ENCODE data around the gene KIF11. TPM values are rescaled to one million over a fixed set of nuclear protein-coding genes. Genes with fewer than 3 reads are reported as not detected.
"Not testable (repeated sequence)": the region's sequence is repeated elsewhere in the genome, so short reads cannot be mapped to it uniquely, and the experiment has no call there.

Gene KIF11
- total RNA-seq = 10 to 100 TPM; 56.3 to 57.3 TPM

DNA sequence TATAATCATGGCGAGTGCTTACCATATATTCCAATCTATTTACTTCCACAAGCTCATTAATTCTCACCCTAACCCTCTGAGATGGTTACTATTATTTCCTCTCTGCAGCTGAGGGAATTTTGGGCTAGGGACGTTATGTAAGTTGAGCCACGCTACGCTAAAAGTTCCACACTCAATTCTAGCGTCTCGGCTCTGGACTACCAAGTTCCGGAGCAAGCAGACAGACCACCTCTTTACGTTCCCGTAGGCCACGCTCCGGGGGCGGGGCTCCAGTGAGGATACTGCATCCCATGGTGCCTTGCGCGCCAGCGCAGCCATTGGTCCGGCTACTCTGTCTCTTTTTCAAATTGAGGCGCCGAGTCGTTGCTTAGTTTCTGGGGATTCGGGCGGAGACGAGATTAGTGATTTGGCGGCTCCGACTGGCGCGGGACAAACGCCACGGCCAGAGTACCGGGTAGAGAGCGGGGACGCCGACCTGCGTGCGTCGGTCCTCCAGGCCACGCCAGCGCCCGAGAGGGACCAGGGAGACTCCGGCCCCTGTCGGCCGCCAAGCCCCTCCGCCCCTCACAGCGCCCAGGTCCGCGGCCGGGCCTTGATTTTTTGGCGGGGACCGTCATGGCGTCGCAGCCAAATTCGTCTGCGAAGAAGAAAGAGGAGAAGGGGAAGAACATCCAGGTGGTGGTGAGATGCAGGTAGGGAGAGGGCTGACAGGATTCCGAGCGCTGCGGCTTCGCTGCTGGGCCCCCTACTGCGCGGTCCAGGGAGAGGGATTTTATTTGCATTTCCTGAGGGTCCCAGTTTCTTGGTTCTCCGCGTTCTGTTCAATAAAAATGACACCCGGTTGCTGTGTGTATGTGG is at the start of gene KIF11:
Gene KIF11, plus strand, starts transcription at position 370 of the 858 bp plus-strand sequence. Its CDS starts 246 bp downstream, at position 616.
- Mint-ChIP-seq H3K27ac (peak within 1 kb of the TSS; percentile 100), H3K9me3 (no peaks in the 10 kb centered on the region), H3K36me3 (peaks cover 14% of the 10 kb centered on the region), H3K27me3 (no peaks in the 10 kb centered on the region), H3K4me3 (peak within 1 kb of the TSS; percentile 97), H3K4me1 (ENCODE audit: low read depth) (peaks cover 40% of the 10 kb centered on the region)
- ChIA-PET POLR2A (interaction anchor here (0.7 to 1.2 kb wide), 3 partner anchors 19 to 76 kb away, joined by 3 to 6 read pairs (median 4); partner anchors contain the start of gene IDE), CTCF (interaction anchor here (0.9 to 1.5 kb wide), 3 partner anchors 19 to 76 kb away, joined by 3 to 5 read pairs (median 4); partner anchors contain the start of gene IDE)
- intact Hi-C loops (cut with micrococcal nuclease) = loop anchor here (2.0 to 5.0 kb wide), 7 partner anchors 49 to 1109 kb away; partner anchors contain the start of genes CEP55, EXOC6 and FRA10AC1
- peak; percentile 98 for DNase-seq

DNA sequence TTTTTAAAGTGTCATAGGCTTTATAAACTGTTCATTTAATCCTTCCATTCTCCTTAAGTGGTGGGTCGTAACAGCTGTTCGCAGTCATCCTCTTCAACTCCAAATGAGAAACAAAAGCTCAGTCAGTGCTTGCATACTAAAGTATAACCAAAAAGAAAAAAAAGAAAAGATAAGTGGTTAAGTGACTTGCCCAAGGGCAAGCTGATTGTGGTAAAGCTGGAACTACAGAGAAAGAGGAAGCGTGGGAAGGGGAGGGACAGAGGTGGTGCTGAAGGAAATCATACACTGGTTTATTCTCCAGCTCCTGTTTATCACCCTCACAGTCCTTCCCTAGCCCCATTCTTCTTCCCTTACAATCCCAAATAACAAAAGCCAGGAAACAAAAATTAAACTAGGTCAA is 48.6 kb upstream of the KIF11 start:
- no peak for DNase-seq
- ChIA-PET POLR2A (no interaction called here), CTCF (interaction anchor here (2.2 to 3.7 kb wide), 2 partner anchors 27 to 30 kb away, joined by 8 to 17 read pairs; partner anchors contain the start of gene IDE)
- Mint-ChIP-seq H3K4me3 (no peak overlapping the region), H3K36me3 (no peaks in the 10 kb centered on the region), H3K27ac (no peak overlapping the region), H3K4me1 (ENCODE audit: low read depth) (peaks cover 31% of the 10 kb centered on the region), H3K27me3 (no peaks in the 10 kb centered on the region), H3K9me3 (no peaks in the 10 kb centered on the region)
- intact Hi-C loops (cut with micrococcal nuclease) = no loop called here

DNA sequence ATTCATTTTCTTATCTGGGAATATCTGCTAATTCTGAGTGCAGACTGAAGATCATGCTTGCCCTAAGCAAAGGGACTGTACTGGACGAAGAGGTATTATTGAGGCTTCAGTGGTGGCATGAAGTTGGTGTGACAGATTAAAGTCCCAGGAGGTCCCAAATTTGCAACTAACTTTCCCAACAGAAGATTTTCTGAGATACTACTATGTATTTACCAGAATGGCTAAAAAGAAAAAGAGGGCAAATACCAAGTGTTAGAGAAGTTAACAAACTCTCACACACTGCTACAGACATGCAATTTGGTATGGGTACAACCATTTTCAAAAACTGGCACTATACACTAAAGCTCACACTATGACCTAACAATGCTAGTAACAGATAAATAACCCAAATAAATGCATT is 47.4 kb upstream of the KIF11 start:
- intact Hi-C loops (cut with micrococcal nuclease) = no loop called here
- H3K4me1 Mint-ChIP-seq (ENCODE audit: low read depth) = peaks cover 31% of the 10 kb centered on the region

DNA sequence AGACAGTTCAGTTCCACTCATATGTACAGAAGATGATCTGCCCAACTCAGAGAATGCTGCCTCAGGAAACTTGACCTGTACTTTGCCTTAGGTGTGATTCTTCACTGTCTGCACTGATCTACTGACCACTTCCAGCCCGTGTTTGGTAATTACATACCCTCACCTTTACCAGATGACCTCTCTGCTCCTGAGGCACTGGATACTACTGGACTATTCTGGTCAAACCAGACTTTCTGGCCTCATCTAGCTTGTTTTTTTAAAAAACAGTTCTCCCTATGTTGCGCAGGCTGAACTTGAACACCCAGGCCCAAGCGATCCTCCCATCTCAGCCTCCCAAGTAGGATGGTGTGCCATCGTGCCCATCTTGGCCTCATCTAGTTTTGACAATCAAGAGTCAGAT is 45.3 kb upstream of the KIF11 start:
- H3K27me3 Mint-ChIP-seq = no peaks in the 10 kb centered on the region
- DNase-seq = no peak
- ChIA-PET CTCF (no interaction called here), POLR2A (no interaction called here)
- H3K27ac Mint-ChIP-seq = no peak overlapping the region
- intact Hi-C loops (cut with micrococcal nuclease) = no loop called here
- H3K4me1 Mint-ChIP-seq (ENCODE audit: low read depth) = peaks cover 23% of the 10 kb centered on the region
- H3K9me3 Mint-ChIP-seq = no peaks in the 10 kb centered on the region
- peaks cover 9% of the 10 kb centered on the region for H3K36me3 Mint-ChIP-seq
- H3K4me3 Mint-ChIP-seq = no peak overlapping the region

More for the DNA sequence above, 47.4 kb upstream of the KIF11 start:
- H3K27me3 Mint-ChIP-seq = no peaks in the 10 kb centered on the region
- ChIA-PET POLR2A (no interaction called here), CTCF (interaction anchor here (3.7 kb wide), 1 partner anchor 29 kb away, joined by 17 read pairs; the partner anchor contains the start of gene IDE)
- H3K36me3 Mint-ChIP-seq = no peaks in the 10 kb centered on the region
- H3K9me3 Mint-ChIP-seq = no peaks in the 10 kb centered on the region
- DNase-seq = no peak
- H3K27ac Mint-ChIP-seq = no peak overlapping the region
- H3K4me3 Mint-ChIP-seq = no peak overlapping the region

DNA sequence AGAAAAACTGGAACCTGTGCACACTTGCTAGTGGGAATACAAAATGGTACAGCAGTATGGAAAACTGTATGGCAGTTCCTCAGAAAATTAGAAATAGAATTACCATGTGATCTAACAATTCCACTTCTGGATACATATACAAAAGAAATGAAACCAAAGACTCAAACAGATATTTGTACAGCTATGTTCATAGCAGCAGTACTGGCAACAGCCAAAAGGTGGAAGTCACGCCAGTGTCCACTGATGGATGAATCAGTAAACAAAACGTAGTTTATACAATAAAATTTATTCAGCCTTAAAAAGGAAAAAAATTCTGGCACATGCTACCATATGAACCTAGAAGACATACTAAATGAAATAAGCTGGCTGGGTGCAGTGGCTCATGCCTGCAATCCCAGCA is 42.0 kb upstream of the KIF11 start:
- intact Hi-C loops (cut with micrococcal nuclease) = no loop called here
- peaks cover 17% of the 10 kb centered on the region for H3K9me3 Mint-ChIP-seq
- no peak overlapping the region for H3K27ac Mint-ChIP-seq
- no peak overlapping the region for H3K4me3 Mint-ChIP-seq
- H3K36me3 Mint-ChIP-seq = peaks cover 37% of the 10 kb centered on the region
- H3K4me1 Mint-ChIP-seq (ENCODE audit: low read depth) = peaks cover under 1% of the 10 kb centered on the region
- H3K27me3 Mint-ChIP-seq = no peaks in the 10 kb centered on the region
- no peak for DNase-seq
- ChIA-PET POLR2A (interaction anchor here (0.7 kb wide), 1 partner anchor 22 kb away, joined by 4 read pairs; no protein-coding TSS in a partner anchor), CTCF (no interaction called here)

DNA sequence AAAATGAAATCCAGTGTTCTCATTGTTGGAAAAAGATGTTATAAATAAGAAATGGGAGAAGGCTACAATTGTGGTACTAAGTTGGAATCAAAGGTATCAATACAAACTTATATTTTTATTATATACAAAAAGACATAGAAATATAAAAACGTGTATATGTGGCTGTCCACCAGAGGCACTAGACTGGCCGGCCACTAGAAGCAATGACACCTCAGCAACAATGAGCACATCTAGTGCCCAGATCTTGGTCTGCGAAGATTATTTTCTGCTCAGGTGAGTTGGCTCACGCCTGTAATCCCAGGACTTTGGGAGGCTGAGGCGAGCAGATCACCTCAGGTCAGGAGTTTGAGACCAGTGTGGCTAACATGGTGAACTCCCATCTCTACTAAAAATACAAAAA is 40.6 kb upstream of the KIF11 start:
- no peaks in the 10 kb centered on the region for H3K4me1 Mint-ChIP-seq (ENCODE audit: low read depth)
- CTCF ChIA-PET = interaction anchor here (0.6 to 0.7 kb wide), 2 partner anchors 19 to 99 kb away, joined by 3 to 4 read pairs; no protein-coding TSS in a partner anchor

DNA sequence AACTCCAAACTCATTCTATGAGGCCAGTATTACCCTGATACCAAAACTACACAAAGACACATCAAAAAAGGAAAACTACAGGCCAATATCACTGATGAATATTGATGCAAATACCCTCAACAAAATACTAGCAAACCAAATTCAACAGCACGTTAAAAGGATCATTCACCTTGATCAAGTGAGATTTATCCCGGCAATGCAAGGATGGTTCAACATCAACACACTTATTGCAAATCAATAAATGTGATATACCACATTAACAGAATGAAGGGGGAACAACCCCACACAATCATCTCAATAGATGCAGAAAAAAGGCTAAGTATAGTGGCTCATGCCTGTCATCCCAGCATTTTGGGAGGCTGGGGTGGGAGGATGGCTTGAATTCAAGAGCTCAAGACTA is 39.0 kb upstream of the KIF11 start:
- no peak for DNase-seq
- H3K27me3 Mint-ChIP-seq = no peaks in the 10 kb centered on the region
- CTCF ChIA-PET = interaction anchor here (0.6 kb wide), 1 partner anchor 252 kb away, joined by 3 read pairs; no protein-coding TSS in a partner anchor
- peaks cover 17% of the 10 kb centered on the region for H3K9me3 Mint-ChIP-seq
- H3K4me1 Mint-ChIP-seq (ENCODE audit: low read depth) = no peaks in the 10 kb centered on the region
- no peak overlapping the region for H3K27ac Mint-ChIP-seq
- POLR2A ChIA-PET = no interaction called here
- H3K4me3 Mint-ChIP-seq = no peak overlapping the region
- intact Hi-C loops (cut with micrococcal nuclease) = no loop called here
- H3K36me3 Mint-ChIP-seq = peaks cover 52% of the 10 kb centered on the region

More for the DNA sequence above, 40.6 kb upstream of the KIF11 start:
- H3K36me3 Mint-ChIP-seq = peaks cover 41% of the 10 kb centered on the region
- no peak overlapping the region for H3K27ac Mint-ChIP-seq
- intact Hi-C loops (cut with micrococcal nuclease) = no loop called here
- H3K9me3 Mint-ChIP-seq = peaks cover 17% of the 10 kb centered on the region
- no peaks in the 10 kb centered on the region for H3K27me3 Mint-ChIP-seq
- no peak for DNase-seq
- H3K4me3 Mint-ChIP-seq = no peak overlapping the region
- POLR2A ChIA-PET = no interaction called here

DNA sequence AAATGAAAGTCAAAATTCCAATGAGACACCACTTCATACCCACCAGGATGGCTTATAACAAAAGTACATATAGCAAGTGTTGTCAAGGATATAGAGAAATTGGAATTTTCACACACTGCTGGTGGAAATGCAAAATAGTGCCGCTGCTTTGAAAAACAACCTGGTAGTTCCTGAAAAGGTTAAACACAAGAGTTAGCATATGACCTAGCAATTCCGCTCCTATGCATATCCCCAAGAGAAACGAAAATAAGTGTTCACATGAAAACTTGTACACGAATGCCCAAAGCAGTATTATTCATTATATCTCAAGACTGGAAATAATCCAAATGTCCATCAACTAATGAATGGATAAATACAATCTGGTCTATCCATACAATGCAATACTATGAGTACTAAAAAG is 33.9 kb upstream of the KIF11 start:
- ChIA-PET CTCF (interaction anchor here (0.7 kb wide), 1 partner anchor 15 kb away, joined by 4 read pairs; the partner anchor contains the start of gene IDE), POLR2A (no interaction called here)
- Mint-ChIP-seq H3K4me3 (no peak overlapping the region), H3K9me3 (peaks cover 11% of the 10 kb centered on the region), H3K27me3 (no peaks in the 10 kb centered on the region), H3K4me1 (ENCODE audit: low read depth) (peaks cover 8% of the 10 kb centered on the region), H3K36me3 (peaks cover 54% of the 10 kb centered on the region), H3K27ac (no peak overlapping the region)
- no peak for DNase-seq
- intact Hi-C loops (cut with micrococcal nuclease) = no loop called here

DNA sequence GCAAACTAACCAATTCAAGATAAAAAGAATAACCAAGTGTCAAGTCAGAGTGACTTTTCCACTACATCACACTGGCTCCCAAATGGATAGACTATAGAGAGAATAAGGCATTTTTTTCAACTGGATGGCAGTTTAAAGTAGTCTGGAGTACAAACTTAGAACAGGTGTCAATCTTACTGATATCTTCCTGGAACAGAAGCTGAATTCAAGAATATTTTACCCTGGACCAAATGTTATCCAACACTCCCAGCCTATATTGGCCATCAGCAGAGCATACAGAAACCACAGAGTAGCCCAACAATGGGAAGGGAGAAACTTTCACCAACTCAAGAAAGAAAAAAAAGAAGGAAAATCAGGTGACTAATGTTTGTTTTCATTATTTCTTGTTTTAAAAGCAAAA is 30.5 kb upstream of the KIF11 start:
- H3K27ac Mint-ChIP-seq = no peak overlapping the region
- POLR2A ChIA-PET = no interaction called here

DNA sequence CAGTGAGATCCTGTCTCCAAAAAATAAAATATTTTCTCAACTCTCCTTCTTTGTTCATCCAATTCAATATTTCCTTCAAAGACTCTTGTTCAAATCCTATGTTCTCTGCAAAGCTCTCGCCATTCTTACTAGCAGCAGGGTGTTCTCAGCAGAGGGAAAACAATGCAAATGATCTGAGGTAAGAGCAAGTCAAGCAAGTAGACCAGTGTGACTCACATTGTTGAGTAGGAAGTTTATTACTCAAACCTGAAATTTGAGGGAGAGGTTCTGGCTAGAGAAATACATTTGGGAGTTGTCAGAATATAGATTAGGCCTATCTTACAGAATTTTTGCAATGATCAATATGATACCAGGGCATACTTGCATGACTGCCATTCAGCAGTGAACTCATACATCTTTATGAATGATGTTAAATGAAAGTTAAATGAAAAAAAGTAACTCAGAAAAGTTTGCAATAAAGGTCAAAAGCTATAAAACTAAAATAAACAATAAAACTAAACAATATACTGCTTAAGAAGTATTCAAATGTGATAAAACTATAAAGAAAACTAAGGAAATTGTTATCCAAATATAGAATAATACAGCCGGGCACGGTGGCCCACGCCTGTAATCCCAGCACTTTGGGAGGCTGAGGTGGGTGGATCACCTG is 24.9 kb upstream of the KIF11 start:
- ChIA-PET CTCF (interaction anchor here (4.0 kb wide), 1 partner anchor 51 kb away, joined by 14 read pairs; no protein-coding TSS in a partner anchor), POLR2A (no interaction called here)
- no peak for DNase-seq

More for the DNA sequence above, 30.5 kb upstream of the KIF11 start:
- Mint-ChIP-seq H3K9me3 (peaks cover 5% of the 10 kb centered on the region), H3K27me3 (no peaks in the 10 kb centered on the region), H3K4me3 (no peak overlapping the region), H3K4me1 (ENCODE audit: low read depth) (peaks cover 23% of the 10 kb centered on the region), H3K36me3 (peaks cover 46% of the 10 kb centered on the region)
- intact Hi-C loops (cut with micrococcal nuclease) = no loop called here
- DNase-seq = no peak
- CTCF ChIA-PET = no interaction called here

DNA sequence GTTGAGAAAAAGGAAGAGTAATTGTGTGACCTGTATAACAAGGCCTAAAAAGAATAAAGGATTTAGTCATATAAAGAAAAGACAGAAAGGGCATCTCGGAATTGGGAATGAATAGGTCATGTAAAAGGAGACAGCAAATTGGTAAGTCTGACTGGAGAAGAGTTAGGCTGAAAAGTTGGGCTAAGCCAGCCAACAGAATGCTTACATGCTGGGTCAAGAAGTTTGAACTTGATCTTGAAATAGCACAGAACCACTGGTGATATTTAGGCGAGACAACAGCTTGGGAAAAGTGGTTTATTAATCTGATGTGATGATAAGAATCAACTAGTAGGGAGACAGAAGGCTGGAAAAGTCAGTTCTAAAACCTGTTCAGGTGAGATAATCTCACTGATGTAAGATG is 23.9 kb upstream of the KIF11 start:
- no peaks in the 10 kb centered on the region for H3K9me3 Mint-ChIP-seq
- intact Hi-C loops (cut with micrococcal nuclease) = no loop called here

More for the DNA sequence above, 24.9 kb upstream of the KIF11 start:
- no peak overlapping the region for H3K4me3 Mint-ChIP-seq
- H3K9me3 Mint-ChIP-seq = no peaks in the 10 kb centered on the region
- H3K27me3 Mint-ChIP-seq = no peaks in the 10 kb centered on the region
- peaks cover 56% of the 10 kb centered on the region for H3K4me1 Mint-ChIP-seq (ENCODE audit: low read depth)
- intact Hi-C loops (cut with micrococcal nuclease) = no loop called here
- H3K36me3 Mint-ChIP-seq = peaks cover 21% of the 10 kb centered on the region
- peak overlapping the region; percentile 20 for H3K27ac Mint-ChIP-seq

DNA sequence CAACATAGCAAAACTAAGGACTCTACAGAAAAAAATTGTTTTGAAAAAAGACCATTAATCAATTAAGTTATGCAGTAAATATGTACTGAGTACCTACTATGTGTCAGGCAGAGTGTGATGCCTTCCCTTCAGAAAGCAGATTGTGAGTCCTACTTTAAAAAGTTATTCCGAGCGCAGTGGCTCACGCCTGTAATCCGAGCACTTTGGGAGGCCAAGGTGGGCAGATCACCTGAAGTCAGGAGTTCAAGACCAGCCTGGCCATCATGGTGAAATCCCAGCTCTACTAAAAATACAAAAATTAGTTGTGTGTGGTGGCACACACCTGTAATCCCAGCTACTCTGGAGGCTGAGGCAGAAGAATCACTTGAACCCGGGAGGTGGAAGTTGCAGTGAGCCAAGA is 23.3 kb upstream of the KIF11 start:
- DNase-seq, H3K4me3 Mint-ChIP-seq, H3K27ac Mint-ChIP-seq, H3K27me3 Mint-ChIP-seq, H3K9me3 Mint-ChIP-seq: not testable (repeated sequence)
- peaks cover 54% of the 10 kb centered on the region for H3K4me1 Mint-ChIP-seq (ENCODE audit: low read depth)
- H3K36me3 Mint-ChIP-seq = peaks cover 17% of the 10 kb centered on the region
- intact Hi-C loops (cut with micrococcal nuclease) = loop anchor here (5.0 kb wide), 2 partner anchors 482 to 772 kb away; partner anchors contain the start of gene TNKS2
- ChIA-PET POLR2A (interaction anchor here (0.6 kb wide), 1 partner anchor 26 kb away, joined by 3 read pairs; no protein-coding TSS in a partner anchor), CTCF (interaction anchor here (0.6 to 4.0 kb wide), 3 partner anchors 9 to 138 kb away, joined by 3 to 14 read pairs (median 3); no protein-coding TSS in a partner anchor)

More for the DNA sequence above, 23.9 kb upstream of the KIF11 start:
- no peak overlapping the region for H3K27ac Mint-ChIP-seq
- ChIA-PET POLR2A (no interaction called here), CTCF (interaction anchor here (4.0 kb wide), 1 partner anchor 52 kb away, joined by 14 read pairs; no protein-coding TSS in a partner anchor)
- H3K36me3 Mint-ChIP-seq = peaks cover 18% of the 10 kb centered on the region
- H3K27me3 Mint-ChIP-seq = no peaks in the 10 kb centered on the region
- H3K4me3 Mint-ChIP-seq = no peak overlapping the region
- DNase-seq = no peak
- peaks cover 55% of the 10 kb centered on the region for H3K4me1 Mint-ChIP-seq (ENCODE audit: low read depth)
